ENCODE measurements around the gene ARTN.

Gene ARTN

DNA sequence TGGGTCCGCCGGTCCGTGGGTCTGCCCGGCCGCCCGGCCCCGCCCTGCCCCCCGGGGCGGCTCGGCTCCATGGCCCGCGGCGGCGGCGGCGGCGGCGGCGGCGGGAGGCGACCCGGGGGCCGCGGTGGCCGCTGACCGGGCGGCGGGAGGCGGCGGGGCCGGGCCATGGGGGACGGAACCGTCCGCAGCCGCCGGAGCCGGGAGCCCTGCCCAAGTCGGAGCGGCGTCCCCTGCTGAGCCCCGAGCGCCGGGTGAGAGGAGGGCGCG is 45.6 kb downstream of the ARTN start:
- Mint-ChIP-seq H3K9me3 (no peaks in the 10 kb centered on the region), H3K27ac (no peak overlapping the region), H3K4me1 (ENCODE audit: low read depth) (peaks cover 43% of the 10 kb centered on the region)

DNA sequence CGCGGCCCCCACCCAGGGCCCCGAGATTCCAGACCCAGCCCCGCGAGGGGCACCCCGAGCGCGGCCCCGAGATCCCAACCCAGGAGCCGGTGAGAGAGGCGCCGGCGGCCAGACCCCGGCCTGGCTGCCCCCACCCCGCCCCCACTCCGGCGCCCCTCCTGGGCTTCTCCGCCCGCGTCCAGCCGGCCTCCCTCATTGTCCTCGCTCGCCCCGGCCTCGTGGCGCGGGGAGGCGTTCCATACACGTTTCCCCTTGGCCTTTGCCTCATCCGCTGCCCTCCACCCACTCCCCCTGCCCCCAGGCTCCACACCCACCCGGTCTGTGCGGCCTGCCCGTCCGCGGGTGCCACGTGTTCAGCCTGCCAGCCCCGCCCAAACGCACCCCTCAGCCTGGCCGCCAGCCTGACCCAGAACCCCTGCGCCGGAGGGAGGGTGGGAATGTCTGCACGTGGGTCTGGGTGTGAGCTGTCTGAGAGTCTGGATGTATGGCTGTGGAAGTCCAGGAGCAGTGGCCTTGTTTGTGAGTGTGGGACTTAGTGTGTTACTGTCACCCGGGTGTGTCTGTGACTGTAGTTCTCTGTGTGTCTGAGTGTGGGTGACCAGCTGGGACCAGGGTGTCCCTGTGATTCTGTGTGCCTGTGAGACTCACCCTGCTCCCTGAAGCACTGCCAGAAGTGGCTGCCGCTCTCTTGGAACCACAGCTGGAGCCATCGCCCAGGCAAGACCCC is 46.1 kb downstream of the ARTN start:
- Mint-ChIP-seq H3K4me3 (peak overlapping the region; percentile 93), H3K4me1 (ENCODE audit: low read depth) (peaks cover 40% of the 10 kb centered on the region), H3K36me3 (ENCODE audit: low read depth) (peaks cover 44% of the 10 kb centered on the region), H3K9me3 (no peaks in the 10 kb centered on the region), H3K27me3 (no peaks in the 10 kb centered on the region), H3K27ac (peak overlapping the region; percentile 90)

More for the DNA sequence above, 45.6 kb downstream of the ARTN start:
- H3K4me3 Mint-ChIP-seq: no peak overlapping the region
- H3K27me3 Mint-ChIP-seq: no peaks in the 10 kb centered on the region
- H3K36me3 Mint-ChIP-seq (ENCODE audit: low read depth): peaks cover 44% of the 10 kb centered on the region

DNA sequence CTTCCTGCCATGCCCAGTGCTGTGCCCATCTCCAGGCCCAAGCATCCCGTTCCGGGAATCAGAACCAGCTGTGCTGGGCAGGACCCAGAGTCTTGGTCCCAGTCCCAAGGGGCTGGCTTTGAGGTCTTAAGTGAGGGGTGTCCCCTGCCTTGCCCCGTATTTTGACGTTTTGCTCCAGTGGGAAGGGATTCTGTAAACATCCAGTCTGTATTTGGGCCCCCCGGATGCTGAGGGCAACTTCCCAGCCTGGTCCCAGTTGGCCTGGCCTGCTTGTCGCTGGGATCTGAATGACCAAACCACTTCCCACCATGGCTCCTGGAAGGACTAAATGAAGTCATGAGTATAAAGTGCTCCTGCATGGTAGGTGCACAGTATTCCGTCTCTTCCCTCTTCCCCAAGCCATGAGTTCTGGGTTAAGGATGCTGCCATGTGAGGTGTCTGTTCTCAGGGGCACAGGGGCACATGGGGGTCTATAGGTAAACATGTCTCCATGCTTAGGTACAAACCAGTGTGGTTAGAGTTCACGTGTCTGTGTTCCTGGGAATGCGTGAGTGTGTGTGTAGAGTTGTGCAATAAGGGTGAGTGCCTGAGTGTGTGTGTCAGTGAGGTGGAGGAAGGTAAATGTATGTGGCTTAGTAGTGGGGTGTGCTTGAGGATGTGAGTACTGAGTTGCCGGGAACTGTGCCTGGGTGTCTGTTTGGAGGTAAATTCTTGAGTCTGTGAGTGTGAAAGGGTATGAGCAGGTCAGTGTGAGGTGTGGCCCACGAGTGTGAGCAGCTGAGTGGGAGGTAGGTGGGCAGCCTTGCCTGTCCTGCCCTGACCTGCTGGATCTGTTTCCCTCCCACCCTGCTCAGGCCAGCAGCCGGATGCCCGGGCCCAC is 46.9 kb downstream of the ARTN start:
- Mint-ChIP-seq H3K9me3 (no peaks in the 10 kb centered on the region), H3K27me3 (no peaks in the 10 kb centered on the region), H3K4me3 (peak overlapping the region; percentile 93), H3K4me1 (ENCODE audit: low read depth) (peaks cover 40% of the 10 kb centered on the region), H3K36me3 (ENCODE audit: low read depth) (peaks cover 44% of the 10 kb centered on the region), H3K27ac (peak overlapping the region; percentile 90)

DNA sequence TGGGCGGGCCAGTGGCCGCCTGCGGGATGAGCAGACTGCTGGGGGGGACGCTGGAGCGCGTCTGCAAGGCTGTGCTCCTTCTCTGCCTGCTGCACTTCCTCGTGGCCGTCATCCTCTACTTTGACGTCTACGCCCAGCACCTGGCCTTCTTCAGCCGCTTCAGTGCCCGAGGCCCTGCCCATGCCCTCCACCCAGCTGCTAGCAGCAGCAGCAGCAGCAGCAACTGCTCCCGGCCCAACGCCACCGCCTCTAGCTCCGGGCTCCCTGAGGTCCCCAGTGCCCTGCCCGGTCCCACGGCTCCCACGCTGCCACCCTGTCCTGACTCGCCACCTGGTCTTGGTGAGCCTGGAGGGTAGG is 47.5 kb downstream of the ARTN start:
- H3K4me1 Mint-ChIP-seq (ENCODE audit: low read depth): peaks cover 36% of the 10 kb centered on the region
- H3K27ac Mint-ChIP-seq: no peak overlapping the region
- no peaks in the 10 kb centered on the region for H3K9me3 Mint-ChIP-seq
- H3K27me3 Mint-ChIP-seq: no peaks in the 10 kb centered on the region
- peak overlapping the region; percentile 93 for H3K4me3 Mint-ChIP-seq
- peaks cover 44% of the 10 kb centered on the region for H3K36me3 Mint-ChIP-seq (ENCODE audit: low read depth)

DNA sequence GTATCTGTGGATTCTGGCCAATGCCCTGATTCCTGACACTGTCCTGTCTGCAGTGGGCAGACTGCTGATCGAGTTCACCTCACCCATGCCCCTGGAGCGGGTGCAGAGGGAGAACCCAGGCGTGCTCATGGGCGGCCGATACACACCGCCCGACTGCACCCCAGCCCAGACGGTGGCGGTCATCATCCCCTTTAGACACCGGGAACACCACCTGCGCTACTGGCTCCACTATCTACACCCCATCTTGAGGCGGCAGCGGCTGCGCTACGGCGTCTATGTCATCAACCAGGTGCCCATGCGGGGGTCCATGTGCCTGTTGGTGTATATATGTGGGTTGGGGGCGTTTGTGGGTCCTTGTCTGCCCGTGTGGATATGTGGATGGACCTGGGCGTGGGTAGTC is 48.0 kb downstream of the ARTN start:
- Mint-ChIP-seq H3K9me3 (no peaks in the 10 kb centered on the region), H3K4me3 (no peak overlapping the region), H3K27ac (no peak overlapping the region), H3K4me1 (ENCODE audit: low read depth) (peaks cover 31% of the 10 kb centered on the region), H3K27me3 (no peaks in the 10 kb centered on the region), H3K36me3 (ENCODE audit: low read depth) (peaks cover 38% of the 10 kb centered on the region)

DNA sequence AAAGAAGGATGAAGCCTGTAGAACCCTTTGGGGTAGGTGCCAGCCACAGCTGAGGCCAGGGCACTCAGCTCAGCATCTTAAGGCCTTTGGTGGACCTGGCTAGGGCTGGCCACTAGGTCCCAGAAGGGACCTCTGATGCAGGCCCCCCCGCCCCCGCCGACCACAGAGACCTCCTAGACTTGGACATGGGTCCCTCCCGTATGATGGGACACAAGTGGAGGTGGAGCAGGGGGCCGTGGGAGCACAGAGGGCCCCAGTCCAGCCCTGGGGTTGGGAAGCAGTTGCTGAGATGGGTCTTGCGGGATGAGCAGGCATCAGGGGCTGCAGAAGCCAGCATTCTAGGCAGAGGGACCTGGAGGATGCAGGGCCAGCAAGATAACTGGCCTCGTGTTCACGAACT is 48.6 kb downstream of the ARTN start:
- Mint-ChIP-seq H3K4me3 (no peak overlapping the region), H3K27me3 (no peaks in the 10 kb centered on the region), H3K9me3 (no peaks in the 10 kb centered on the region), H3K4me1 (ENCODE audit: low read depth) (peaks cover 25% of the 10 kb centered on the region), H3K36me3 (ENCODE audit: low read depth) (peaks cover 32% of the 10 kb centered on the region), H3K27ac (no peak overlapping the region)

DNA sequence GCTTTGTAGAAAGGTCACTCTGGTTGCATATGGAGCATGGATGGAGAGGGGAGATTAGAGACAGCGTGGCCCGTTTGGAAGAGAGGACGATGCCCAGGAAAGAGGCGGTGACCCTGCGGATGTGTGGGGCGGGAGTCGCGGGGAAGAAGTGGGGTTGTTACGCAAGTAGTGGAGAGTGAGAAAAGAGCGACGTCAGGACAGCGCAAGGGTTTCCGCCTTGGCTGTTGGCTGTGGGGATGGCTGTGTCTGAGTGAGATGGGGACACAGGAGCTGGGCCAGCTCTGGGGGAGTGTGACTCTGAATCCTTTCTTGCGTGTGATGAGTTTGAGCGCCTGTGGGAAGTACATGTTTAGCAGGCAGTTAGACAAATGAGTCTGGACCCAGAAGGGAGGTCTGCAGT is 49.2 kb downstream of the ARTN start:
- peaks cover 19% of the 10 kb centered on the region for H3K4me1 Mint-ChIP-seq (ENCODE audit: low read depth)
- no peaks in the 10 kb centered on the region for H3K9me3 Mint-ChIP-seq
- no peak overlapping the region for H3K4me3 Mint-ChIP-seq
- no peaks in the 10 kb centered on the region for H3K27me3 Mint-ChIP-seq
- H3K36me3 Mint-ChIP-seq (ENCODE audit: low read depth): peaks cover 27% of the 10 kb centered on the region
- no peak overlapping the region for H3K27ac Mint-ChIP-seq

DNA sequence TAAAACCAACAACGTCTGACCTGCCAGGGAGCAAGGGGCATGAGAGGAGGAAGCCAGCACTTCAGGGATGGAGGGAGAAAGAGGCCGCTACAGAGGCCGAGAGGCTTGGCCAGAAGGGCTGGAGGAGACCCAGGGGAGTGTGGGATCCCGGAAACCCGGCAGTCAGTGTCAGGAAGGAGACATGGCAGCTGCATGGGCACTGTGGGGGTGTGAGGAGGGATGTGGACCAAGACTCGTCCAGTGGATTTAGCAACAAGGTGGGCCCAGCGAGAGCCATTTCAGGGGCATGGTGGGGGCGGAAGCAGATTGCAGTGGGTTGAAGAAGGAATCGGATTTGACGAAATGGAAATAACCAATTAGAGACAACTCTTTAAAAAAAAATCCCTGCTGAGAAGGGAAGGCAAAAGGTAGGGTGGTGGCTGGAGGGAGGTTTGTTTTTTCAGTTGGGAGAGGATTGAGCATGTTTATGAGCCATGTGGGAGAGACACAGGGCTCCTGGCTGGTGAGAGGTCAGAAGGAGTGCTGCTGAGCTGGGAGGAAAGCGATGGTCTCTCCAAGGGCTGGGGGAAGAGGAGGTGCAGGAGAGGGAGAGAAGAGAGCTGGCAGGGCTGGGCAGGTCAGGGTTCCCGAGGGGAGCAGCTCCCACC is 49.8 kb downstream of the ARTN start:
- H3K27me3 Mint-ChIP-seq: no peaks in the 10 kb centered on the region
- H3K4me3 Mint-ChIP-seq: no peak overlapping the region
- no peak overlapping the region for H3K27ac Mint-ChIP-seq
- H3K36me3 Mint-ChIP-seq (ENCODE audit: low read depth): peaks cover 21% of the 10 kb centered on the region
- peaks cover 13% of the 10 kb centered on the region for H3K4me1 Mint-ChIP-seq (ENCODE audit: low read depth)
- H3K9me3 Mint-ChIP-seq: no peaks in the 10 kb centered on the region

DNA sequence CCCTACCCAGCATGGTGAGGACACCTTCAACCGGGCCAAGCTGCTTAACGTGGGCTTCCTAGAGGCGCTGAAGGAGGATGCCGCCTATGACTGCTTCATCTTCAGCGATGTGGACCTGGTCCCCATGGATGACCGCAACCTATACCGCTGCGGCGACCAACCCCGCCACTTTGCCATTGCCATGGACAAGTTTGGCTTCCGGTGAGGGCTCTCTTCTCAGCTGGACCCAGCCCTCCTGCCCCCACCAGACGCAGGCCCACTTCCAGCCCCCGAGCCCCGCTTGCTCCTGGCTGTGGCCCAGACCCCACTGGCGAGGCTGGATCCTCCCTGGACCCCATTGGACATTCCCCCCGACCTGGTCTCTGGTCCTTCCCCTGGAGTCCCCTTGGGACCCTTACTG is 51.3 kb downstream of the ARTN start:
- H3K9me3 Mint-ChIP-seq: no peaks in the 10 kb centered on the region

DNA sequence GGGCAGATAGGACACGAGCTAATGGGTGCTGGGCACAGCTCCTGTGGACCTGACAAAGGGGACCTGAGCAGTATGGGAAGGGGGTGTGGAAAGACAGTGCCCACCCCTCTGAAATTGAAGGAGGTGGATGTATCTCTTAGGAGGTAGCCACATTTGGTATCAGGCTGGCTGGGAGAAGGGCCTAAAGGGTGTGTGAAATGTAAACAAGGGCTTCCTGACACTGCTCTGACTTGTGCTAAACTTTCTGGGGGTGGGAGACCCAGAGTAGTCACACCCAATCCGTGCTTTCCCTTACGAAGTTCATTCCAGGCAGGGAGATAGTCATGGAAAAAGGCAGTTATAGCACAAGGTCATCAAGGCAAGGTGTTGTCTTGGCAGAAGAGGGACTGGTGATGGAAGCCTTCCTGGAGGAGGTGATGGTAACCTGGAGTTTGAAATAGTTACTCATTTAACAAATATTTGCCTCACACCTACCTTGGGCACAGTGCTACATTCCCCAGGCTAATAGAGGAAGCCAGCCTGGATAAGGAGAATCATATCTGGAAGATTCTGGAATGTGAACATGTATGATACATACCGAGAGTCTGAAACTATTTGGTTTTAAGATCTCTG is 52.5 kb downstream of the ARTN start:
- Mint-ChIP-seq H3K27ac (no peak overlapping the region), H3K27me3 (no peaks in the 10 kb centered on the region), H3K4me3 (no peak overlapping the region), H3K36me3 (ENCODE audit: low read depth) (peaks cover 12% of the 10 kb centered on the region), H3K4me1 (ENCODE audit: low read depth) (peaks cover 3% of the 10 kb centered on the region), H3K9me3 (no peaks in the 10 kb centered on the region)

More for the DNA sequence above, 51.3 kb downstream of the ARTN start:
- H3K36me3 Mint-ChIP-seq (ENCODE audit: low read depth): peaks cover 17% of the 10 kb centered on the region
- H3K27ac Mint-ChIP-seq: no peak overlapping the region
- no peak overlapping the region for H3K4me3 Mint-ChIP-seq
- peaks cover 8% of the 10 kb centered on the region for H3K4me1 Mint-ChIP-seq (ENCODE audit: low read depth)
- H3K27me3 Mint-ChIP-seq: no peaks in the 10 kb centered on the region

DNA sequence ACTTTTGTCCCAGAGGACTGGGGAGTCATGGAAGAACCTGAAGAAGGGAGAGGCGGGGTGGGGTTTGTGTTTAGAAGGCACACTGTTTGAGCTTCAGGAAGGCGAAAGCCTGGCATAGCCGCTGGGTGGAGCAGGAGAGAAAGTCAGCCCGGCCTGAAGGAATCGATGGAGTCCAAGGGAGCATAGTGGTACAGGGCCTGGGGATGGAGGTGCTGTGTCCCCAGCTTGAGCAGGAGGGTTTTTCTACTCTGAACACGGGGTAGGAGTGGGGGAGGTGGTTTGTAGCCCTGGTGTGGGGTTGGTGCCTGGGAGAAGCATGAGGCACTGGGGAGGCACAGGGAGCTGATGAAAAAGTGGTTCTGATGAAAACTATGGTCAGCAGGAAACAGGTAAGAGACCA is 53.1 kb downstream of the ARTN start:
- no peak overlapping the region for H3K27ac Mint-ChIP-seq
- H3K9me3 Mint-ChIP-seq: no peaks in the 10 kb centered on the region
- no peak overlapping the region for H3K4me3 Mint-ChIP-seq
- H3K36me3 Mint-ChIP-seq (ENCODE audit: low read depth): peaks cover 12% of the 10 kb centered on the region
- H3K4me1 Mint-ChIP-seq (ENCODE audit: low read depth): peaks cover 5% of the 10 kb centered on the region
- no peaks in the 10 kb centered on the region for H3K27me3 Mint-ChIP-seq
